Erythroblast (primary cell): Measurements from ENCODE around the gene TSEN15.

Experiments
- DNase-seq, 2 experiments: peaks; one replicate each; lab custom pipeline; 2025; lab: John Stamatoyannopoulos, UW
- GATA1 ChIP-seq: IDR thresholded peaks from 2 replicates; pipeline ENCODE4 v1.6.1; 2011; ENCODE audit warnings: low read depth, mild to moderate bottlenecking, control low read depth, low read length, moderate library complexity
- POLR2A ChIP-seq: IDR thresholded peaks from 2 replicates; pipeline ENCODE4 v1.6.1; 2011; ENCODE audit warnings: mild to moderate bottlenecking, low read length

The TSEN15 gene

GRCh38 chr1:184022668-184023067 lies 28.9 kb upstream of the TSEN15 start:
- no peak for DNase-seq
- no peak for TF ChIP-seq GATA1
- TF ChIP-seq POLR2A = no peak

- no peak for TF ChIP-seq POLR2A
- no peak for TF ChIP-seq GATA1
- DNase-seq = no peak
Measured at GRCh38 chr1:184023171-184023570, 28.4 kb upstream of the TSEN15 start.

- DNase-seq = no peak
- TF ChIP-seq GATA1 (no peak), POLR2A (no peak)
Measured at GRCh38 chr1:184025242-184025675, 26.3 kb upstream of the TSEN15 start.

- DNase-seq = no peak
- no peak for TF ChIP-seq POLR2A
- no peak for TF ChIP-seq GATA1
Measured at GRCh38 chr1:184027826-184028695, 23.5 kb upstream of the TSEN15 start.

- DNase-seq = peak; percentile 3 to 14
- TF ChIP-seq GATA1 (no peak), POLR2A (no peak)
Measured at GRCh38 chr1:184028854-184029623, 22.5 kb upstream of the TSEN15 start.

- DNase-seq = no peak
- TF ChIP-seq GATA1 = no peak
- TF ChIP-seq POLR2A = no peak
Measured at GRCh38 chr1:184030433-184031091, 21.0 kb upstream of the TSEN15 start.

GRCh38 chr1:184031092-184031408 lies 20.5 kb upstream of the TSEN15 start:
- no peak for TF ChIP-seq POLR2A
- TF ChIP-seq GATA1 = no peak
- DNase-seq = no peak

- TF ChIP-seq POLR2A = no peak
- no peak for DNase-seq
Measured at GRCh38 chr1:184031409-184032107, 20.0 kb upstream of the TSEN15 start.

GRCh38 chr1:184032306-184032929 lies 19.1 kb upstream of the TSEN15 start:
- TF ChIP-seq POLR2A (no peak), GATA1 (no peak)
- no peak for DNase-seq

GRCh38 chr1:184032930-184033418 lies 18.6 kb upstream of the TSEN15 start:
- no peak for DNase-seq
- TF ChIP-seq POLR2A (no peak), GATA1 (no peak)

GRCh38 chr1:184033711-184034167 lies 17.8 kb upstream of the TSEN15 start:
- TF ChIP-seq POLR2A = no peak
- TF ChIP-seq GATA1 = no peak
- no peak for DNase-seq

- no peak for DNase-seq
- TF ChIP-seq POLR2A = no peak
- TF ChIP-seq GATA1 = no peak
Measured at GRCh38 chr1:184034761-184035379, 16.7 kb upstream of the TSEN15 start.
